C4-2B (cell line): ENCODE results near the gene SCGB1C1.

Experiments
- ZFX ChIP-seq: fragments of 450-650 bp; IDR thresholded peaks from 2 replicates; pipeline ENCODE4 v1.6.1; 2017
- TF ChIP-seq, protein P1 (sequence below): fragments of 450-650 bp; conservative IDR thresholded peaks from 2 replicates; pipeline ENCODE4 v1.5.1; 2017; ENCODE audit warnings: mild to moderate bottlenecking

DNA sequence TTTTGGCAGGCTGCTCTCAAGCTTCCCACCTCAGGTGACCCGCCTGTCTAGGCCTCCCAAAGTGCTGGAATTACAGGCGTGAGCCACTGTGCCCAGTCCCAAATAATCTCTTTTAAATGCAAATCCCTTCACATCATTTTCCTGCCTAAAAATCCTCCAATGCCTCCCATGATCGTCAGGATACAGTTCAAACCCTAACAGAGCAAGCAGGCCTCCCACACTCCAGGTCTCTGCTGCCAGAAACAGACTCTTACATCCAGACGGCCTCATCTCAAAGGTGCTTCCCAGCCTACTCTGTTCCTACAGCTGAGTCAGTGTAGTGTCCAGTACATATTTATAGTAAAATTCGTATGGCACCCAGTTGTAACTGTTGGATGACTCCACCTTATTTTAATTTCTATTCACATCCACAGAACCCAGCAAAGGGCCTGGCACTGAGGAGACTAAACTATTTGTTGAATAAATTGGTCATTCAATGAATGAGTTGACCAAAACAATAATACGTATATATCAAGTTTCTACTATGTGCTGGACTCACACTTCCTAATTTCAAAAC, 35.0 kb downstream of the SCGB1C1 start:
- TF ChIP-seq, protein P1, sequence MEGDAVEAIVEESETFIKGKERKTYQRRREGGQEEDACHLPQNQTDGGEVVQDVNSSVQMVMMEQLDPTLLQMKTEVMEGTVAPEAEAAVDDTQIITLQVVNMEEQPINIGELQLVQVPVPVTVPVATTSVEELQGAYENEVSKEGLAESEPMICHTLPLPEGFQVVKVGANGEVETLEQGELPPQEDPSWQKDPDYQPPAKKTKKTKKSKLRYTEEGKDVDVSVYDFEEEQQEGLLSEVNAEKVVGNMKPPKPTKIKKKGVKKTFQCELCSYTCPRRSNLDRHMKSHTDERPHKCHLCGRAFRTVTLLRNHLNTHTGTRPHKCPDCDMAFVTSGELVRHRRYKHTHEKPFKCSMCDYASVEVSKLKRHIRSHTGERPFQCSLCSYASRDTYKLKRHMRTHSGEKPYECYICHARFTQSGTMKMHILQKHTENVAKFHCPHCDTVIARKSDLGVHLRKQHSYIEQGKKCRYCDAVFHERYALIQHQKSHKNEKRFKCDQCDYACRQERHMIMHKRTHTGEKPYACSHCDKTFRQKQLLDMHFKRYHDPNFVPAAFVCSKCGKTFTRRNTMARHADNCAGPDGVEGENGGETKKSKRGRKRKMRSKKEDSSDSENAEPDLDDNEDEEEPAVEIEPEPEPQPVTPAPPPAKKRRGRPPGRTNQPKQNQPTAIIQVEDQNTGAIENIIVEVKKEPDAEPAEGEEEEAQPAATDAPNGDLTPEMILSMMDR: no peak
- no peak for TF ChIP-seq ZFX
